ENCODE data around the gene TRPM1. TPM values are rescaled to one million over a fixed set of nuclear protein-coding genes. Genes with fewer than 3 reads are reported as not detected.
A peak's percentile ranks its signal among the peaks of the same experiment; 100 is the strongest.

The TRPM1 gene
- 0.03 and 0.04 TPM in 2 replicates for polyA plus RNA-seq (2013)

- no peaks in the 10 kb centered on the region for H3K79me2 ChIP-seq (ENCODE audit: control insufficient read depth, insufficient read depth, low read length, poor library complexity)
- H3K27me3 ChIP-seq (ENCODE audit: insufficient read depth, low read length) = no peaks in the 10 kb centered on the region
- H2BK12ac ChIP-seq (ENCODE audit: low read length) = no peak within 1 kb of the TSS
- DNase-seq = no peak
- no peaks in the 10 kb centered on the region for H3K79me1 ChIP-seq (ENCODE audit: low read length)
- H2AFZ ChIP-seq (ENCODE audit: insufficient read depth, low read length, poor library complexity) = no peak within 1 kb of the TSS
- no peaks in the 10 kb centered on the region for H3K4me1 ChIP-seq (ENCODE audit: control insufficient read depth in 1 of 2, insufficient read depth in 2 of 2, low read length in 2 of 2)
- H2BK120ac ChIP-seq (ENCODE audit: insufficient read depth, low read length, poor library complexity) = no peak within 1 kb of the TSS
- H3K9ac ChIP-seq (ENCODE audit: low read length) = no peak within 1 kb of the TSS
- no peaks in the 10 kb centered on the region for H3K36me3 ChIP-seq (ENCODE audit: control insufficient read depth in 1 of 2, insufficient read depth in 2 of 2, low read length in 2 of 2)
- H4K12ac ChIP-seq (ENCODE audit: low read depth, low read length) = no peak within 1 kb of the TSS
- WGBS (ENCODE audit: extremely low coverage, insufficient coverage, insufficient read length) = no CpG with 5 or more reads among the region's 5 CpGs
- no peak within 1 kb of the TSS for H4K91ac ChIP-seq (ENCODE audit: low read depth, low read length)
- no peak within 1 kb of the TSS for H2BK5ac ChIP-seq (ENCODE audit: low read depth, low read length, poor library complexity)
- H3K18ac ChIP-seq (ENCODE audit: low read length) = no peak within 1 kb of the TSS
- H3K27ac ChIP-seq (ENCODE audit: low read depth, low read length) = no peak within 1 kb of the TSS
- no peak within 1 kb of the TSS for H4K8ac ChIP-seq (ENCODE audit: low read depth, low read length)
- H3K9me3 ChIP-seq (ENCODE audit: insufficient read depth, low read depth, low read length) = no peaks in the 10 kb centered on the region
- no peak within 1 kb of the TSS for H2AK5ac ChIP-seq (ENCODE audit: low read length)
- no peak within 1 kb of the TSS for H3K4ac ChIP-seq (ENCODE audit: low read depth, low read length)
- H3K4me2 ChIP-seq (ENCODE audit: low read length) = no peak within 1 kb of the TSS
- no peak within 1 kb of the TSS for H3K14ac ChIP-seq (ENCODE audit: low read length)
- no peak within 1 kb of the TSS for H3K23ac ChIP-seq (ENCODE audit: low read length)
- H3K4me3 ChIP-seq (ENCODE audit: low read depth, low read length) = no peak within 1 kb of the TSS
Measured at GRCh38 chr15:31101262-31102038, at the start of gene TRPM1. Gene TRPM1 (minus strand): TSS chr15:31101725. CDS start chr15:31081355, 20,370 bp downstream.

- Histone ChIP-seq H3K4me3 (ENCODE audit: low read depth, low read length) (no peak overlapping the region), H2AFZ (ENCODE audit: insufficient read depth, low read length, poor library complexity) (peak overlapping the region; percentile 35), H3K36me3 (ENCODE audit: control insufficient read depth in 1 of 2, insufficient read depth in 2 of 2, low read length in 2 of 2) (no peaks in the 10 kb centered on the region), H2AK5ac (ENCODE audit: low read length) (peak overlapping the region; percentile 51), H4K91ac (ENCODE audit: low read depth, low read length) (peak overlapping the region; percentile 96), H3K18ac (ENCODE audit: low read length) (peak overlapping the region; percentile 55), H3K79me1 (ENCODE audit: low read length) (peaks cover 16% of the 10 kb centered on the region), H4K12ac (ENCODE audit: low read depth, low read length) (peak overlapping the region; percentile 36), H3K4me2 (ENCODE audit: low read length) (no peak overlapping the region), H3K4ac (ENCODE audit: low read depth, low read length) (peak overlapping the region; percentile 28), H3K4me1 (ENCODE audit: control insufficient read depth in 1 of 2, insufficient read depth in 2 of 2, low read length in 2 of 2) (peaks cover 4 to 17% of the 10 kb centered on the region in 2 experiments), H2BK12ac (ENCODE audit: low read length) (peak overlapping the region; percentile 93), H3K27ac (ENCODE audit: low read depth, low read length) (no peak overlapping the region), H3K79me2 (ENCODE audit: control insufficient read depth, insufficient read depth, low read length, poor library complexity) (no peaks in the 10 kb centered on the region), H3K27me3 (ENCODE audit: insufficient read depth, low read length) (no peaks in the 10 kb centered on the region), H3K23ac (ENCODE audit: low read length) (no peak overlapping the region), H3K14ac (ENCODE audit: low read length) (peak overlapping the region; percentile 88), H3K9ac (ENCODE audit: low read length) (no peak overlapping the region), H2BK120ac (ENCODE audit: insufficient read depth, low read length, poor library complexity) (peak overlapping the region; percentile 88), H3K9me3 (ENCODE audit: insufficient read depth, low read depth, low read length) (no peaks in the 10 kb centered on the region), H2BK5ac (ENCODE audit: low read depth, low read length, poor library complexity) (peak overlapping the region; percentile 53), H4K8ac (ENCODE audit: low read depth, low read length) (peak overlapping the region; percentile 33)
- peak; percentile 59 to 73 for DNase-seq
- WGBS (ENCODE audit: extremely low coverage, insufficient coverage, insufficient read length) = no CpG with 5 or more reads among the region's 9 CpGs
Measured at GRCh38 chr15:31150732-31151231, 49.3 kb upstream of the TRPM1 start.

- no peaks in the 10 kb centered on the region for H3K79me2 ChIP-seq (ENCODE audit: control insufficient read depth, insufficient read depth, low read length, poor library complexity)
- no peak overlapping the region for H2BK5ac ChIP-seq (ENCODE audit: low read depth, low read length, poor library complexity)
- H2AK5ac ChIP-seq (ENCODE audit: low read length) = peak overlapping the region; percentile 5
- H3K18ac ChIP-seq (ENCODE audit: low read length) = no peak overlapping the region
- H4K12ac ChIP-seq (ENCODE audit: low read depth, low read length) = no peak overlapping the region
- H3K4me3 ChIP-seq (ENCODE audit: low read depth, low read length) = no peak overlapping the region
- H3K36me3 ChIP-seq (ENCODE audit: control insufficient read depth in 1 of 2, insufficient read depth in 2 of 2, low read length in 2 of 2) = no peaks in the 10 kb centered on the region
- H3K14ac ChIP-seq (ENCODE audit: low read length) = no peak overlapping the region
- H2AFZ ChIP-seq (ENCODE audit: insufficient read depth, low read length, poor library complexity) = no peak overlapping the region
- no peak overlapping the region for H3K27ac ChIP-seq (ENCODE audit: low read depth, low read length)
- H3K27me3 ChIP-seq (ENCODE audit: insufficient read depth, low read length) = no peaks in the 10 kb centered on the region
- H2BK12ac ChIP-seq (ENCODE audit: low read length) = peak overlapping the region; percentile 51
- H3K9me3 ChIP-seq (ENCODE audit: insufficient read depth, low read depth, low read length) = no peaks in the 10 kb centered on the region
- H4K8ac ChIP-seq (ENCODE audit: low read depth, low read length) = peak overlapping the region; percentile 30
- no peak overlapping the region for H3K9ac ChIP-seq (ENCODE audit: low read length)
- H2BK120ac ChIP-seq (ENCODE audit: insufficient read depth, low read length, poor library complexity) = peak overlapping the region; percentile 70
- H3K4me2 ChIP-seq (ENCODE audit: low read length) = no peak overlapping the region
- no peak overlapping the region for H3K4ac ChIP-seq (ENCODE audit: low read depth, low read length)
- H3K79me1 ChIP-seq (ENCODE audit: low read length) = peaks cover 16% of the 10 kb centered on the region
- peak overlapping the region; percentile 96 for H4K91ac ChIP-seq (ENCODE audit: low read depth, low read length)
- peaks cover 4 to 15% of the 10 kb centered on the region in 2 experiments for H3K4me1 ChIP-seq (ENCODE audit: control insufficient read depth in 1 of 2, insufficient read depth in 2 of 2, low read length in 2 of 2)
- no peak overlapping the region for H3K23ac ChIP-seq (ENCODE audit: low read length)
- no CpG with 5 or more reads among the region's 4 CpGs for WGBS (ENCODE audit: extremely low coverage, insufficient coverage, insufficient read length)
- no peak for DNase-seq
Measured at GRCh38 chr15:31149987-31150386, 48.5 kb upstream of the TRPM1 start.

- no peaks in the 10 kb centered on the region for H3K36me3 ChIP-seq (ENCODE audit: control insufficient read depth in 1 of 2, insufficient read depth in 2 of 2, low read length in 2 of 2)
Measured at GRCh38 chr15:31149088-31149505, 47.6 kb upstream of the TRPM1 start.

More at GRCh38 chr15:31149088-31149505, 47.6 kb upstream of the TRPM1 start:
- Histone ChIP-seq H2AK5ac (ENCODE audit: low read length) (no peak overlapping the region), H3K4me2 (ENCODE audit: low read length) (no peak overlapping the region), H3K79me1 (ENCODE audit: low read length) (peaks cover 16% of the 10 kb centered on the region), H3K27ac (ENCODE audit: low read depth, low read length) (no peak overlapping the region), H2AFZ (ENCODE audit: insufficient read depth, low read length, poor library complexity) (no peak overlapping the region), H3K27me3 (ENCODE audit: insufficient read depth, low read length) (no peaks in the 10 kb centered on the region), H3K18ac (ENCODE audit: low read length) (no peak overlapping the region), H2BK5ac (ENCODE audit: low read depth, low read length, poor library complexity) (no peak overlapping the region), H2BK120ac (ENCODE audit: insufficient read depth, low read length, poor library complexity) (peak overlapping the region; percentile 46), H2BK12ac (ENCODE audit: low read length) (no peak overlapping the region), H3K4me3 (ENCODE audit: low read depth, low read length) (no peak overlapping the region), H3K79me2 (ENCODE audit: control insufficient read depth, insufficient read depth, low read length, poor library complexity) (no peaks in the 10 kb centered on the region), H3K14ac (ENCODE audit: low read length) (peak overlapping the region; percentile 16), H4K8ac (ENCODE audit: low read depth, low read length) (no peak overlapping the region), H3K4ac (ENCODE audit: low read depth, low read length) (no peak overlapping the region), H4K12ac (ENCODE audit: low read depth, low read length) (no peak overlapping the region), H4K91ac (ENCODE audit: low read depth, low read length) (peak overlapping the region; percentile 2), H3K9ac (ENCODE audit: low read length) (no peak overlapping the region), H3K9me3 (ENCODE audit: insufficient read depth, low read depth, low read length) (no peaks in the 10 kb centered on the region), H3K4me1 (ENCODE audit: control insufficient read depth in 1 of 2, insufficient read depth in 2 of 2, low read length in 2 of 2) (peaks cover 4 to 15% of the 10 kb centered on the region in 2 experiments), H3K23ac (ENCODE audit: low read length) (no peak overlapping the region)
- no peak for DNase-seq
- WGBS (ENCODE audit: extremely low coverage, insufficient coverage, insufficient read length) = no CpG with 5 or more reads among the region's 6 CpGs
